Spleen (tissue), 7 donors: ENCODE data around the gene ITGA2.

Experiments
- POLR2A ChIP-seq, 3 donors: fragments of 450-650 bp; IDR thresholded peaks; one replicate each; pipeline ENCODE4 v1.5.1; 2017; ENCODE audit warnings: antibody characterized with exemption in 3 of 3, mild to moderate bottlenecking in 1 of 3
- POLR2AphosphoS5 ChIP-seq, 3 donors: sonication (generic); formaldehyde crosslinking; IDR thresholded peaks; one replicate each; pipeline ENCODE4 v1.5.1; 2017; ENCODE audit warnings: antibody characterized with exemption in 3 of 3
- TF ChIP-seq, protein P1 (sequence below), 11 experiments: fragments of 200-600 bp in 7 of 11; fragments of 450-650 bp in 4 of 11; sonication (generic) in 4 of 11; IDR thresholded peaks in 8 of 11; conservative IDR thresholded peaks in 3 of 11; 1 replicate in 7 of 11; 2 replicates in 4 of 11; pipeline versions ENCODE4 v1.4.0 to v1.8.0; 2016 to 2021; ENCODE audit warnings: antibody characterized with exemption in 11 of 11, inconsistent platforms in 4 of 11, mild to moderate bottlenecking in 1 of 11
- donor health status: DM: no; HTN: no; CAD: no; lungs with moderate emphysema.
- donor health status: DM: no; HTN: no; CAD: no.
- donor health status: DM: no; HTN: no; CAD: no.

DNA sequence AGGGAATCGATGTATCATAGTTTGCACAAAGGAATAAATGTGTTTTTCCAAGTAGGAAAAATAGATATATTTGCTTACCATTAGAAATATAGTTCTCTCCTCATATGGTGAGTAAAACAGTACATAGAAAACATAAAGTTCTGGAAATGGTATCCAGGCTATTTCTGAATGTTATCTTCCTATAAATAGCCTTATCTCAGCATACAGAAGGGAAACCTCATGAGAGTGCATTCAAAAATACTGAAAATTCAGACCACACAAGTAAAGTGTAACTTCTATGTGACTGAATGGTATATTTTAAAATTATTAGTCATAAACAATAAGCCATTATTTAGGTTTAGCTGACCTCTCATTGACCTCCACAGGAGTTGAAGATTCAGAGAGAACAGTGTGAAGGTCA is 76.9 kb downstream of the ITGA2 start:
- TF ChIP-seq, protein P1, sequence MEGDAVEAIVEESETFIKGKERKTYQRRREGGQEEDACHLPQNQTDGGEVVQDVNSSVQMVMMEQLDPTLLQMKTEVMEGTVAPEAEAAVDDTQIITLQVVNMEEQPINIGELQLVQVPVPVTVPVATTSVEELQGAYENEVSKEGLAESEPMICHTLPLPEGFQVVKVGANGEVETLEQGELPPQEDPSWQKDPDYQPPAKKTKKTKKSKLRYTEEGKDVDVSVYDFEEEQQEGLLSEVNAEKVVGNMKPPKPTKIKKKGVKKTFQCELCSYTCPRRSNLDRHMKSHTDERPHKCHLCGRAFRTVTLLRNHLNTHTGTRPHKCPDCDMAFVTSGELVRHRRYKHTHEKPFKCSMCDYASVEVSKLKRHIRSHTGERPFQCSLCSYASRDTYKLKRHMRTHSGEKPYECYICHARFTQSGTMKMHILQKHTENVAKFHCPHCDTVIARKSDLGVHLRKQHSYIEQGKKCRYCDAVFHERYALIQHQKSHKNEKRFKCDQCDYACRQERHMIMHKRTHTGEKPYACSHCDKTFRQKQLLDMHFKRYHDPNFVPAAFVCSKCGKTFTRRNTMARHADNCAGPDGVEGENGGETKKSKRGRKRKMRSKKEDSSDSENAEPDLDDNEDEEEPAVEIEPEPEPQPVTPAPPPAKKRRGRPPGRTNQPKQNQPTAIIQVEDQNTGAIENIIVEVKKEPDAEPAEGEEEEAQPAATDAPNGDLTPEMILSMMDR (IDR thresholded peaks at IDR 0.05 in 8 of 11, conservative IDR thresholded peaks at IDR 0.05 in 3 of 11): no peak
- no peak for TF ChIP-seq POLR2A (IDR thresholded peaks at IDR 0.05)
- no peak for TF ChIP-seq POLR2AphosphoS5 (IDR thresholded peaks at IDR 0.05)
